PFSK-1 (cell line): ENCODE results near the gene TMEM61.

ENCODE experiments used
- FOXP2 ChIP-seq: optimal IDR thresholded peaks from 2 replicates; pipeline ENCODE3; 2011; ENCODE audit warnings: borderline replicate concordance, control low read depth, inconsistent platforms; ENCODE audit not compliant: insufficient read depth; ENCODE audit errors: extremely low read length, extremely low read depth
- POLR2AphosphoS5 ChIP-seq: IDR thresholded peaks from 2 replicates; pipeline ENCODE4 v1.6.1; 2012; ENCODE audit warnings: low read depth, mild to moderate bottlenecking, control low read depth, low read length, moderate library complexity
- REST ChIP-seq, 2 experiments: IDR thresholded peaks; 2 replicates each; pipeline versions ENCODE4 v1.6.1 to v1.8.0; 2011 to 2012; ENCODE audit warnings: low read depth in 2 of 2, low read length in 2 of 2, control low read depth in 1 of 2, inconsistent platforms in 1 of 2, mild to moderate bottlenecking in 1 of 2, moderate library complexity in 1 of 2; ENCODE audit not compliant: insufficient read depth in 1 of 2
- SIN3A ChIP-seq: IDR thresholded peaks from 2 replicates; pipeline ENCODE4 v1.6.1; 2012; ENCODE audit warnings: mild to moderate bottlenecking, low read length, moderate library complexity, borderline replicate concordance; ENCODE audit not compliant: insufficient read depth
- TAF1 ChIP-seq: IDR thresholded peaks from 2 replicates; pipeline ENCODE4 v1.6.1; 2012; ENCODE audit warnings: low read length, control low read depth, borderline replicate concordance; ENCODE audit not compliant: insufficient read depth

GRCh38 chr1:55035904-55036303 lies 55.5 kb downstream of the TMEM61 start:
- TF ChIP-seq REST (IDR thresholded peaks at IDR 0.05; ENCODE audit: insufficient read depth in 1 of 2, low read depth in 2 of 2, low read length in 2 of 2), result no peak
- TF ChIP-seq TAF1, result no peak
- TF ChIP-seq POLR2AphosphoS5, result no peak
- TF ChIP-seq SIN3A, result no peak
- no peak for TF ChIP-seq FOXP2
